ENCODE data around the gene TMEM41A. TPM values are rescaled to one million over a fixed set of nuclear protein-coding genes. Genes with fewer than 3 reads are reported as not detected.

Gene TMEM41A
- total RNA-seq, 1 experiment from 2014 or later = 29.9 TPM

GRCh38 chr3:185528532-185528931 is 29.7 kb upstream of the TMEM41A start:
- no peak overlapping the region for H3K4me3 ChIP-seq (ENCODE audit: low read depth, low read length, poor library complexity, severe bottlenecking)
- H3K9me3 ChIP-seq (ENCODE audit: low read depth, low read length, poor library complexity, severe bottlenecking) = no peaks in the 10 kb centered on the region
- H3K36me3 ChIP-seq (ENCODE audit: insufficient read depth, low read length, poor library complexity, severe bottlenecking) = no peaks in the 10 kb centered on the region
- H3K27me3 ChIP-seq (replicated peaks; ENCODE audit: insufficient read depth, low read depth, low read length, poor library complexity) = no peaks in the 10 kb centered on the region
- ChIA-PET CTCF (no interaction called here), POLR2A (ENCODE audit: low non-redundant PET) (no interaction called here)
- intact Hi-C loops (cut with micrococcal nuclease; ENCODE audit: unreplicated experiment) = no loop called here
- H3K4me1 ChIP-seq (ENCODE audit: insufficient read depth, low read length, poor library complexity, severe bottlenecking) = no peaks in the 10 kb centered on the region
- no peak for DNase-seq (ENCODE audit: low spot score)
- no peak for TF ChIP-seq EZH2 (IDR thresholded peaks at IDR 0.05; ENCODE audit: borderline replicate concordance, low read depth, low read length, poor library complexity, severe bottlenecking)
- TF ChIP-seq CTCF (conservative IDR thresholded peaks at IDR 0.05; ENCODE audit: low read depth, low read length) = no peak
- no peak overlapping the region for H3K27ac ChIP-seq (ENCODE audit: low read depth, low read length, poor library complexity, severe bottlenecking)
- no TSS peak for BruUV-seq (replicated peaks)

GRCh38 chr3:185527364-185527763 is 28.5 kb upstream of the TMEM41A start:
- Histone ChIP-seq H3K4me3 (ENCODE audit: low read depth, low read length, poor library complexity, severe bottlenecking) (no peak overlapping the region), H3K9me3 (ENCODE audit: low read depth, low read length, poor library complexity, severe bottlenecking) (no peaks in the 10 kb centered on the region), H3K27ac (ENCODE audit: low read depth, low read length, poor library complexity, severe bottlenecking) (no peak overlapping the region), H3K4me1 (ENCODE audit: insufficient read depth, low read length, poor library complexity, severe bottlenecking) (no peaks in the 10 kb centered on the region), H3K36me3 (ENCODE audit: insufficient read depth, low read length, poor library complexity, severe bottlenecking) (no peaks in the 10 kb centered on the region), H3K27me3 (replicated peaks; ENCODE audit: insufficient read depth, low read depth, low read length, poor library complexity) (no peaks in the 10 kb centered on the region)
- CTCF ChIA-PET = no interaction called here
- POLR2A ChIA-PET (ENCODE audit: low non-redundant PET) = no interaction called here
- TF ChIP-seq EZH2 (IDR thresholded peaks at IDR 0.05; ENCODE audit: borderline replicate concordance, low read depth, low read length, poor library complexity, severe bottlenecking) = no peak
- TF ChIP-seq CTCF (conservative IDR thresholded peaks at IDR 0.05; ENCODE audit: low read depth, low read length) = no peak
- intact Hi-C loops (cut with micrococcal nuclease; ENCODE audit: unreplicated experiment) = no loop called here
- BruUV-seq (replicated peaks) = no TSS peak
- no peak for DNase-seq (ENCODE audit: low spot score)

GRCh38 chr3:185526349-185526951 is 27.6 kb upstream of the TMEM41A start:
- Histone ChIP-seq H3K27me3 (replicated peaks; ENCODE audit: insufficient read depth, low read depth, low read length, poor library complexity) (no peaks in the 10 kb centered on the region), H3K9me3 (ENCODE audit: low read depth, low read length, poor library complexity, severe bottlenecking) (no peaks in the 10 kb centered on the region), H3K4me1 (ENCODE audit: insufficient read depth, low read length, poor library complexity, severe bottlenecking) (no peaks in the 10 kb centered on the region), H3K4me3 (ENCODE audit: low read depth, low read length, poor library complexity, severe bottlenecking) (no peak overlapping the region), H3K27ac (ENCODE audit: low read depth, low read length, poor library complexity, severe bottlenecking) (no peak overlapping the region), H3K36me3 (ENCODE audit: insufficient read depth, low read length, poor library complexity, severe bottlenecking) (no peaks in the 10 kb centered on the region)
- TF ChIP-seq CTCF (conservative IDR thresholded peaks at IDR 0.05; ENCODE audit: low read depth, low read length) = no peak
- no peak for TF ChIP-seq EZH2 (IDR thresholded peaks at IDR 0.05; ENCODE audit: borderline replicate concordance, low read depth, low read length, poor library complexity, severe bottlenecking)
- no TSS peak for BruUV-seq (replicated peaks)
- DNase-seq (ENCODE audit: low spot score) = no peak
- intact Hi-C loops (cut with micrococcal nuclease; ENCODE audit: unreplicated experiment) = no loop called here
- POLR2A ChIA-PET (ENCODE audit: low non-redundant PET) = no interaction called here
- CTCF ChIA-PET = no interaction called here
